IPS-NIHi7 (cell line): Measurements from ENCODE around the gene NAPB.
"Not testable (repeated sequence)": the region's sequence is repeated elsewhere in the genome, so short reads cannot be mapped to it uniquely, and the experiment has no call there.

Source experiments
- DNase-seq: peaks from one replicate; pipeline ENCODE4 v3.0.0; 2012; ENCODE audit warnings: mixed read lengths; ENCODE audit errors: extremely low spot score

The NAPB gene

GRCh38 chr20:23367770-23368169 is 53.5 kb downstream of the NAPB start:
- DNase-seq, result no peak

- no peak for DNase-seq
Measured at GRCh38 chr20:23366384-23366783, 54.9 kb downstream of the NAPB start.

GRCh38 chr20:23365390-23366165 is 55.7 kb downstream of the NAPB start:
- DNase-seq, result no peak

GRCh38 chr20:23363257-23363649 is 58.0 kb downstream of the NAPB start:
- no peak for DNase-seq

- DNase-seq, result peak; percentile 32
Measured at GRCh38 chr20:23362392-23363256, 58.7 kb downstream of the NAPB start.

- DNase-seq, result peak; percentile 97
Measured at GRCh38 chr20:23361476-23362391, 59.6 kb downstream of the NAPB start, which contains the start of gene GZF1. Gene GZF1 (plus strand): TSS chr20:23362182. CDS start chr20:23364384, 2,202 bp downstream.

GRCh38 chr20:23361119-23361475 is 60.2 kb downstream of the NAPB start:
- no peak for DNase-seq

- no peak for DNase-seq
Measured at GRCh38 chr20:23360531-23360930, 60.8 kb downstream of the NAPB start.

GRCh38 chr20:23358923-23359593 is 62.2 kb downstream of the NAPB start:
- no peak for DNase-seq

- DNase-seq, result no peak
Measured at GRCh38 chr20:23358563-23358906, 62.8 kb downstream of the NAPB start.

- peak; percentile 90 for DNase-seq
Measured at GRCh38 chr20:23357767-23358562, 63.3 kb downstream of the NAPB start.

- peak; percentile 27 for DNase-seq
Measured at GRCh38 chr20:23356203-23356602, 65.1 kb downstream of the NAPB start.

GRCh38 chr20:23350904-23351838 is 70.1 kb downstream of the NAPB start:
- DNase-seq, result peak; percentile 31

GRCh38 chr20:23350196-23350903 is 70.9 kb downstream of the NAPB start, which contains the start of gene NXT1:
Gene NXT1 (plus strand): TSS chr20:23350791. CDS start chr20:23354042, 3,251 bp downstream.
- peak; percentile 90 for DNase-seq

- peak; percentile 73 for DNase-seq
Measured at GRCh38 chr20:23349338-23350195, 71.7 kb downstream of the NAPB start.

GRCh38 chr20:23348510-23348909 is 72.8 kb downstream of the NAPB start:
- DNase-seq, result not testable (repeated sequence)

GRCh38 chr20:23347791-23348190 is 73.5 kb downstream of the NAPB start:
- DNase-seq, result no peak

- no peak for DNase-seq
Measured at GRCh38 chr20:23346002-23346401, 75.3 kb downstream of the NAPB start.
